Endothelial cell of umbilical vein (primary cell): ENCODE data around the gene UBA52. TPM values are rescaled to one million over a fixed set of nuclear protein-coding genes. Genes with fewer than 3 reads are reported as not detected.

Source experiments
- BruUV-seq: library from RNA; stranded (reverse); fragments of 400-500 nt; replicated peaks from 2 replicates; lab custom pipeline; 2021; lab: Mats Ljungman, UMichigan
- CTCF ChIA-PET: fragments of 300-600, 350-600 bp; sonication (Branson Sonifier 250); formaldehyde crosslinking; loops from one replicate; lab custom pipeline; 2021; ENCODE audit warnings: antibody characterized with exemption, inconsistent platforms; lab: Charles Lee
- POLR2A ChIA-PET: fragments of 300-600, 350-600 bp; sonication (Branson Sonifier 250); formaldehyde crosslinking; loops from one replicate; lab custom pipeline; 2021; ENCODE audit warnings: antibody characterized with exemption, inconsistent platforms; lab: Charles Lee
- DNase-seq: peaks from one replicate; pipeline ENCODE4 v3.0.0-alpha.2; 2011; ENCODE audit warnings: low read depth, low spot score
- FAIRE-seq: peaks from 2 replicates; lab custom pipeline; 2011; peaks lifted over from hg19 to GRCh38; lab: Jason Lieb, UNC
- H2AFZ ChIP-seq: 2 replicates; pipeline ENCODE4 v1.6.0; 2012; ENCODE audit warnings: low read depth, low read length, control low read depth, inconsistent platforms
- H3K27ac ChIP-seq: 2 replicates; pipeline ENCODE4 v1.5.1; 2011; ENCODE audit warnings: low read depth, mild to moderate bottlenecking, control low read depth, low read length, moderate library complexity; ENCODE audit not compliant: insufficient read depth
- H3K27me3 ChIP-seq, 2 experiments: 2 replicates each; pipeline versions ENCODE4 v1.6.0 to v1.6.1; 2011; ENCODE audit warnings: low read length in 2 of 2, mixed read lengths in 1 of 2; ENCODE audit not compliant: control insufficient read depth in 2 of 2, insufficient read depth in 2 of 2
- H3K36me3 ChIP-seq, 2 experiments: 2 replicates in 1 of 2; 3 replicates in 1 of 2; pipeline ENCODE4 v1.5.1; 2011; ENCODE audit warnings: low read length in 2 of 2, mild to moderate bottlenecking in 1 of 2, moderate library complexity in 1 of 2; ENCODE audit not compliant: control insufficient read depth in 2 of 2, insufficient read depth in 2 of 2; ENCODE audit errors: extremely low read depth in 1 of 2
- H3K4me1 ChIP-seq: 3 replicates; pipeline ENCODE4 v1.5.1; 2011; ENCODE audit warnings: mild to moderate bottlenecking, low read length; ENCODE audit not compliant: control insufficient read depth, insufficient read depth; ENCODE audit errors: extremely low read depth
- H3K4me2 ChIP-seq: 2 replicates; pipeline ENCODE4 v1.6.1; 2011; ENCODE audit warnings: low read length, control low read depth, mixed read lengths; ENCODE audit not compliant: insufficient read depth
- H3K4me3 ChIP-seq, 3 experiments: fragments of 200-600 bp in 1 of 3; sonication (generic), shearing (Covaris generic) in 1 of 3; replicated peaks in 1 of 3; 2 replicates each; pipeline ENCODE4 v1.5.1; 2011 to 2016; ENCODE audit warnings: control low read depth in 3 of 3, low read length in 3 of 3, mild to moderate bottlenecking in 2 of 3, inconsistent platforms in 1 of 3, low read depth in 1 of 3, moderate library complexity in 1 of 3; ENCODE audit not compliant: insufficient read depth in 1 of 3
- H3K79me2 ChIP-seq: 2 replicates; pipeline ENCODE4 v1.6.0; 2012; ENCODE audit warnings: low read length, inconsistent platforms; ENCODE audit not compliant: control insufficient read depth, insufficient read depth
- H3K9ac ChIP-seq: replicated peaks from 2 replicates; pipeline ENCODE3; 2011; ENCODE audit warnings: low read length, control low read depth; ENCODE audit not compliant: insufficient read depth; ENCODE audit errors: extremely low read depth
- H3K9me1 ChIP-seq: replicated peaks from 3 replicates; pipeline ENCODE4 v1.6.0; 2011; ENCODE audit warnings: mild to moderate bottlenecking, low read length; ENCODE audit not compliant: control insufficient read depth, insufficient read depth; ENCODE audit errors: extremely low read depth
- H3K9me3 ChIP-seq: replicated peaks from 2 replicates; pipeline ENCODE4 v1.5.1; 2012; ENCODE audit warnings: low read length, inconsistent platforms; ENCODE audit not compliant: control insufficient read depth, insufficient read depth
- H4K20me1 ChIP-seq: replicated peaks from 2 replicates; pipeline ENCODE3; 2011; ENCODE audit warnings: mild to moderate bottlenecking, low read length; ENCODE audit not compliant: control insufficient read depth, insufficient read depth; ENCODE audit errors: extremely low read depth
- FOS ChIP-seq: IDR thresholded peaks from 2 replicates; pipeline ENCODE4 v1.6.1; 2011; ENCODE audit warnings: mild to moderate bottlenecking, low read length, moderate library complexity, borderline replicate concordance; ENCODE audit not compliant: insufficient read depth
- GATA2 ChIP-seq: IDR thresholded peaks from 2 replicates; pipeline ENCODE4 v1.7.0; 2011; ENCODE audit warnings: low read depth, mild to moderate bottlenecking, moderate library complexity, mixed read lengths, low read length; ENCODE audit not compliant: insufficient read length, insufficient read depth
- JUN ChIP-seq: IDR thresholded peaks from 2 replicates; pipeline ENCODE4 v1.6.1; 2011; ENCODE audit warnings: borderline replicate concordance, low read depth; ENCODE audit not compliant: insufficient read length, insufficient read depth
- POLR2AphosphoS5 ChIP-seq: IDR thresholded peaks from 2 replicates; pipeline ENCODE4 v1.6.1; 2012; ENCODE audit warnings: low read depth, mild to moderate bottlenecking, control low read depth, low read length, moderate library complexity; ENCODE audit not compliant: insufficient read depth
- dilution Hi-C: fragments of 300-500 bp; cut with MboI; formaldehyde crosslinking; loops from one replicate; pipeline ENCODE4 v1.15.0; 2019; ENCODE audit warnings: low sequenced_read_pairs; ENCODE audit not compliant: extremely low pct_ligation_motif_present
- intact Hi-C: fragments of 100-400 bp; cut with micrococcal nuclease; formaldehyde crosslinking; loops from one replicate; pipeline ENCODE4 v1.10.0; 2022
- polyA plus RNA-seq, 4 experiments: library from polyadenylated mRNA; depleted of rRNA in 3 of 4; stranded (reverse) in 3 of 4; unstranded in 1 of 4; fragments of >200 nt; gene quantifications; 2 replicates each; pipeline versions ENCODE4 v1.2.1 to v1.2.3, GENCODE V29; 2011 to 2012; ENCODE audit warnings: missing spikeins in 1 of 4
- total RNA-seq: library from RNA; stranded (reverse); gene quantifications from 2 replicates; pipeline ENCODE4 v1.2.3, GENCODE V29; 2021
- TF ChIP-seq, protein P1 (sequence below), 2 donors: IDR thresholded peaks; 1 replicate in 1 of 2; 2 replicates in 1 of 2; pipeline ENCODE4 v1.5.1; 2011; ENCODE audit warnings: low read length in 2 of 2, mild to moderate bottlenecking in 2 of 2, moderate library complexity in 2 of 2, control low read depth in 1 of 2, inconsistent platforms in 1 of 2, low read depth in 1 of 2; ENCODE audit not compliant: insufficient read depth in 1 of 2; ENCODE audit errors: extremely low read depth in 1 of 2
- TF ChIP-seq, protein P2 (sequence below): IDR thresholded peaks from 2 replicates; pipeline ENCODE4 v1.6.1; 2011; ENCODE audit not compliant: insufficient read depth, insufficient read length

The UBA52 gene
- total and polyA plus RNA-seq, 2 donors (not counting 3 experiments of a cell fraction or from before 2014, with no cell fraction given): 1,221 to 3,506 TPM

DNA sequence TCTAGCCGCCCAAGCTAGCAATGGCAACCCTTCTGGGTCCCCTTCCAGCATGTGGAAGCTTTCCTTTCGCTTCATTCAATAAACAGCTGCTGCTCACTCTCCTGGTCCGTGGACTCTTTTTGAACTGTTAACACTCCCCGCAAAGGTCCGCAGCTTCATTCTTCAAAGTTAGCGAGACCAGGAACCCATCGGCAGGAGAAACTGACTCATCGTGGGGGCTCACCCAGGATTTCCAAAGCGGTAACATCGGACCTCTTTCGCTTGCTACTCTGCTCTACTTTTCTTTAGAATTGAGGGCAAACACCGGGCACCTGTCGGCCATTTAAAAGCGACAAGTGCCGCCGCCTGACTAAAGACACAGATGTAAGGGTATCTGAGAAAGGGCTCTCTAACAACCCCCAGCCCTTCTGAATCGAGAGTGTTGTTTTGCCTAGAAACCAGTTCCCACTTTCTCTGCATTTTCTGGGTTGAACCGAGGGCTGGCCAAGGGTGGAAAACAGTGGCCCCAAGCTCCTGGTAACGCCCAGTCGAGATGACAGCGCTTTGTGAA lies 5.8 kb downstream of the UBA52 start:
- no TSS peak for BruUV-seq
- H4K20me1 ChIP-seq: no peaks in the 10 kb centered on the region
- CTCF ChIA-PET: interaction anchor here (1.4 to 2.3 kb wide), 3 partner anchors 12 to 56 kb away, joined by 3 to 8 read pairs (median 4); partner anchors contain the start of genes ELL and REX1BD
- H3K9me3 ChIP-seq: no peaks in the 10 kb centered on the region
- peaks cover 13% of the 10 kb centered on the region for H3K4me1 ChIP-seq
- no peaks in the 10 kb centered on the region for H3K9me1 ChIP-seq
- H3K79me2 ChIP-seq: peaks cover 17% of the 10 kb centered on the region
- dilution Hi-C loops: no loop called here
- H3K27me3 ChIP-seq: no peaks in the 10 kb centered on the region
- H3K4me3 ChIP-seq: no peak overlapping the region
- no peak overlapping the region for H3K9ac ChIP-seq
- no peak overlapping the region for H3K4me2 ChIP-seq
- DNase-seq (no peak), FAIRE-seq (no peak)
- intact Hi-C loops: no loop called here
- H3K27ac ChIP-seq: no peak overlapping the region
- POLR2A ChIA-PET: no interaction called here
- no peak overlapping the region for H2AFZ ChIP-seq
- TF ChIP-seq, protein P1, sequence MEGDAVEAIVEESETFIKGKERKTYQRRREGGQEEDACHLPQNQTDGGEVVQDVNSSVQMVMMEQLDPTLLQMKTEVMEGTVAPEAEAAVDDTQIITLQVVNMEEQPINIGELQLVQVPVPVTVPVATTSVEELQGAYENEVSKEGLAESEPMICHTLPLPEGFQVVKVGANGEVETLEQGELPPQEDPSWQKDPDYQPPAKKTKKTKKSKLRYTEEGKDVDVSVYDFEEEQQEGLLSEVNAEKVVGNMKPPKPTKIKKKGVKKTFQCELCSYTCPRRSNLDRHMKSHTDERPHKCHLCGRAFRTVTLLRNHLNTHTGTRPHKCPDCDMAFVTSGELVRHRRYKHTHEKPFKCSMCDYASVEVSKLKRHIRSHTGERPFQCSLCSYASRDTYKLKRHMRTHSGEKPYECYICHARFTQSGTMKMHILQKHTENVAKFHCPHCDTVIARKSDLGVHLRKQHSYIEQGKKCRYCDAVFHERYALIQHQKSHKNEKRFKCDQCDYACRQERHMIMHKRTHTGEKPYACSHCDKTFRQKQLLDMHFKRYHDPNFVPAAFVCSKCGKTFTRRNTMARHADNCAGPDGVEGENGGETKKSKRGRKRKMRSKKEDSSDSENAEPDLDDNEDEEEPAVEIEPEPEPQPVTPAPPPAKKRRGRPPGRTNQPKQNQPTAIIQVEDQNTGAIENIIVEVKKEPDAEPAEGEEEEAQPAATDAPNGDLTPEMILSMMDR (IDR thresholded peaks at IDR 0.05; ENCODE audit: extremely low read depth in 1 of 2, insufficient read depth in 1 of 2, low read depth in 1 of 2, low read length in 2 of 2): no peak
- TF ChIP-seq GATA2: no peak
- TF ChIP-seq, protein P2, sequence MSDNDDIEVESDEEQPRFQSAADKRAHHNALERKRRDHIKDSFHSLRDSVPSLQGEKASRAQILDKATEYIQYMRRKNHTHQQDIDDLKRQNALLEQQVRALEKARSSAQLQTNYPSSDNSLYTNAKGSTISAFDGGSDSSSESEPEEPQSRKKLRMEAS: no peak
- TF ChIP-seq POLR2AphosphoS5: no peak
- no peak for TF ChIP-seq FOS
- no peak for TF ChIP-seq JUN
- H3K36me3 ChIP-seq: peaks cover 4 to 19% of the 10 kb centered on the region in 2 experiments
